GM21447 (cell line): Measurements from ENCODE around the gene SLC38A1.

Experiments used
- ATAC-seq: cut with Tn5 transposase; IDR thresholded peaks from one replicate; pipeline ENCODE4 v1.9.1; 2021; ENCODE audit not compliant: unreplicated experiment

SLC38A1 gene

GRCh38 chr12:46144433-46144832 is 124.4 kb downstream of the SLC38A1 start:
- no peak for ATAC-seq

GRCh38 chr12:46136249-46136648 is 132.6 kb downstream of the SLC38A1 start:
- ATAC-seq = no peak

DNA sequence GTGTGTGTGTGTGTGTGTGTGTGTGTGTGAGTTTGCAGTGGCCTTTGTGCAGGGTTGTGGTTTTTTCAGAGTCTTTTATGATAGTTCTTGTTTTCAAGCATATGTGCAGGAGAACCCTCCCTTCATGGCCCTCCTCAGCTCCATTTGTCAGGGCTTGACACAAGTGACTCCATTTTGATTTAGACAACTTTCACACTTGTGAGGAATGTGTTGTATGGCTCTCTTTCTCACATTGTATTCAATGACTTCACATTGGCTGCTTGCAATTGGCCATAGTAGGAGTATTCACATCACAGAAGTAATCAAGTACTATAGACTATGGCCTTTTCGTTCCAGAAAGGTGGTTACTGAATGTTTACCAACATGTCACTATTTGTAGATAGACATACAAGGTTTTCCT is 133.1 kb downstream of the SLC38A1 start:
- no peak for ATAC-seq

GRCh38 chr12:46134852-46135251 is 134.0 kb downstream of the SLC38A1 start:
- no peak for ATAC-seq

DNA sequence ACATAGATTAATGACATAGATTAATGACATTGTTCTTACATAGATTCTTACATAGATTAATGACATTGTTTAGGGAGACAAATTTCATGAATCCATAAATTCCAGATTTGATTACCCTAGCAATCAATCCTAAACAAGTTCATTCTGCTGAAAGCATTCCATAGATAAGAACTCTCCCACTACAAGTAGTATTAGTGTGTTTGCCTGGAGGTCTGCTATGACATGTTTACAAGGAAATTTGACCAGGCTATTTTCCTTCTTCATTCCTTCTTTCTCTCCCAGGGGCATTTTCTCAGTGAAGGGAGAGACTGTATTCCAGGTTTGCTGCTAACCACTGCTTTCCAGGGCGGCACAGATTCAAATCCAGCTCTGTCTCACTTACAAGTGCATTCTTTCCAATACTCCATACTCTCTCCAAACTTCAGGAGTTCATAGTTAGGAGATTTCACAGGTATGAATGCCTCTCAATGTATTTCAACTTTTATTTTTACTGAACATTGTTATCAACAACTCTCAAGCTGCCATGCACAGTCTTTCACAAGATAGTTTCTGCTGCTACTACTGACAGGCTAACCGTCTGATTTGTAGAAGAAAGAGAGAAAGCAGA is 134.5 kb downstream of the SLC38A1 start:
- ATAC-seq = no peak

GRCh38 chr12:46133751-46134150 is 135.1 kb downstream of the SLC38A1 start:
- ATAC-seq = no peak
